Measurements from ENCODE around the gene SLC10A7. TPM values are rescaled to one million over a fixed set of nuclear protein-coding genes. Genes with fewer than 3 reads are reported as not detected.

SLC10A7 gene
- total and polyA plus RNA-seq, 2 of the 4 experiments (the other 2 are of a cell fraction) = 5.2 to 8.4 TPM

DNA sequence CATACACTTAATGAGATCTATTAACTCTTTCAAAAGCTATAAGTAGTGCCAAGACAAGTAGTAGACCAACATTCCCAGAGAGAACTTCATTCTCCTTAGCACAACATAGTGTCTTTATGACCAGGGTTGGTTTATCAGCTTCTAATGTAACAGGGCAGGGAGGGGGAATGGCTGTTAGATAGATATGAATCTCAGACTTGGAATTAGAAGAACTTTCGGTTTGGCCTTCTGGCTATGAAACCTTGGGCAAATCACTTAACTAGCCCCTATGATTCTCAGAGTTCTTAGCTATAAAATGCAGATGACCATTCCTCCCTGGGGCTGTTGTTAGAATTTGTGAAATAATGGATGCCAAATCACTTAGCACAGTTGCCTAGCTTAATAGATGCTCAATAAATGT lies 132.2 kb downstream of the SLC10A7 start:
- no CpG with 5 or more reads among the region's 1 CpG for WGBS, 2 experiments (ENCODE audit: extremely low coverage in 2 of 2, insufficient read length in 1 of 2)
- no TSS peak for BruUV-seq (replicated peaks)
- intact Hi-C loops (cut with micrococcal nuclease) = no loop called here

More for the DNA sequence above, 132.2 kb downstream of the SLC10A7 start:
- Histone ChIP-seq H2BK120ac (ENCODE audit: low read depth, low read length) (no peak overlapping the region), H3K79me1 (ENCODE audit: low read depth in 1 of 2, low read length in 2 of 2) (no peaks in the 10 kb centered on the region; a peak in 1 of 4 replicates), H3K18ac (ENCODE audit: low read depth, low read length) (no peak overlapping the region), H3K56ac (ENCODE audit: extremely low read depth, insufficient read depth, low read length) (no peak overlapping the region), H4K5ac (ENCODE audit: low read depth, low read length) (no peak overlapping the region), H2BK20ac (ENCODE audit: low read depth, low read length) (no peak overlapping the region), H3K9me1 (ENCODE audit: insufficient read depth, low read length) (no peaks in the 10 kb centered on the region), H2BK5ac (ENCODE audit: low read depth, low read length, poor library complexity, severe bottlenecking) (no peak overlapping the region), H3K14ac (replicated peaks; ENCODE audit: low read depth, low read length) (no peak overlapping the region), H2AFZ (replicated peaks; ENCODE audit: low read length, poor library complexity) (no peak overlapping the region), H3K27me3 (ENCODE audit: control insufficient read depth, insufficient read depth, low read length) (no peaks in the 10 kb centered on the region), H3K23ac (ENCODE audit: low read depth, low read length) (no peak overlapping the region), H4K20me1 (ENCODE audit: insufficient read depth, low read length) (no peaks in the 10 kb centered on the region), H3K4ac (ENCODE audit: low read depth, low read length) (no peak overlapping the region), H4K91ac (ENCODE audit: insufficient read depth, low read depth, low read length) (no peak overlapping the region), H3K9ac (ENCODE audit: low read depth, low read length) (no peak overlapping the region), H3K27ac (ENCODE audit: insufficient read depth, low read length) (no peak overlapping the region), H4K8ac (ENCODE audit: low read depth in 2 of 2, low read length in 2 of 2) (no peak overlapping the region), H2AK5ac (ENCODE audit: low read depth, low read length) (no peak overlapping the region), H3K4me3 (ENCODE audit: insufficient read depth, low read depth, low read length) (no peak overlapping the region), H2BK15ac (ENCODE audit: low read depth, low read length) (no peak overlapping the region), H3K4me2 (ENCODE audit: low read depth, low read length) (no peak overlapping the region), H3K9me3 (ENCODE audit: control insufficient read depth, insufficient read depth, low read length) (no peaks in the 10 kb centered on the region), H3K4me1 (ENCODE audit: control insufficient read depth, insufficient read depth, low read length) (no peaks in the 10 kb centered on the region), H2AK9ac (replicated peaks; ENCODE audit: low read depth, low read length, poor library complexity) (no peak overlapping the region), H3K36me3 (ENCODE audit: control insufficient read depth, insufficient read depth, low read length) (no peaks in the 10 kb centered on the region)
- ChIA-PET POLR2A (ENCODE audit: unreplicated experiment) (no interaction called here), CTCF (interaction anchor here (0.6 to 1.8 kb wide), 3 partner anchors 10 to 371 kb away, joined by 4 to 5 read pairs (median 4); no protein-coding TSS in a partner anchor)
- in situ Hi-C loops (cut with MboI; ENCODE audit: low sequenced_read_pairs) = no loop called here
- ATAC-seq (ENCODE audit: low read depth) (no peak; the same call in 1 of the 2 replicates), DNase-seq (no peak)
- TF ChIP-seq CHD1 (IDR thresholded peaks at IDR 0.05; ENCODE audit: low read depth, low read length) (no peak), POLR2A (IDR thresholded peaks at IDR 0.05; ENCODE audit: low read depth, low read length) (no peak)
- dilution Hi-C loops (cut with HindIII; ENCODE audit: low sequenced_read_pairs, unreplicated experiment) = no loop called here
